Stimulated activated CD4-positive, alpha-beta T cell treated with anti-CD3 and anti-CD28 coated beads, Interleukin-1b, Interleukin-23, amount 100 ng/mL, for 4 hours (primary cell): Measurements from ENCODE around the gene ZNF292.
"Not testable (repeated sequence)": the region's sequence is repeated elsewhere in the genome, so short reads cannot be mapped to it uniquely, and the experiment has no call there.

Source experiments
- DNase-seq, 2 donors: peaks; one replicate each; pipeline ENCODE4 v3.0.0-alpha.2; 2020; ENCODE audit warnings: low read depth in 2 of 2

The ZNF292 gene

GRCh38 chr6:87274660-87275274, 119.4 kb downstream of the ZNF292 start:
- no peak for DNase-seq

GRCh38 chr6:87276624-87277023, 121.3 kb downstream of the ZNF292 start:
- no peak for DNase-seq

DNA sequence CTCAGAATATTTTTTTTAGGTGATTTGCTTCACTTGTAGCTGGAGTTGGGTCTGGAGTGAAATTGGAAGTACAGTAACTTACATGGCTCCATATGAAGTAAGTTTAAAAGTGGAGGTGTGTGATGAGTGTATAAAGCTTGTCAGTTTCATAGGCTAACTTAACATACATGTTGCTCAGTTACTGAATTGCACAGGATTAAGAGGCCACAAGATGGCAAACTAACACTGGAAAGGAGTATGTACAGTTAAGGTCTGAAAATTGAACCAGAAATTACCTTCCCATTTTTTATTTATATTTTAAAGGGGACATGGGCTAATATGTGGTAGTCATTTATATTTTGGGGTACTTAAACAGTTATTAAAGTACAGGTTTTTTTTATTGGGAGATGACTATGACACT, 121.8 kb downstream of the ZNF292 start:
- no peak for DNase-seq

DNA sequence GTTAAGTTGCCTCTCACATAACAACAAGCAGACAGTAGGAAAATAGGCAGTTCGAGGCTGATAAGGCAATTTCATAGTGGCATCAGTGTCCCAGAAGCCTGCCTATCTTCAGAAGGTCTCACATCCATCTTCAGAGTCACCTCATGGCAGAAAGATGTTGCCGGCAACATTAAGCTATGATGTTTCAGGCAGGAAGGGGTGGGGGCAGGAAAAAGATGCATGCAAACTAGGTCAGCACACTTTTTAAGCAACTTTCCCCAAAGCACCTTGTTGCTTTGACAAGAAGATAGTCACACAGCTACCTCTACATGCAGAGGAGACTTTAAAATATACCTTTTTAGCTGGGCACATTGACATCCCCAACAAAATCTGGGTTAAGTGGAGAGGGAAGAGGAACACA, 123.8 kb downstream of the ZNF292 start:
- no peak for DNase-seq

- no peak for DNase-seq
These were observed 126.1 kb downstream of the ZNF292 start for GRCh38 chr6:87281426-87281825.

GRCh38 chr6:87282743-87283142, 127.4 kb downstream of the ZNF292 start:
- DNase-seq: no peak

DNA sequence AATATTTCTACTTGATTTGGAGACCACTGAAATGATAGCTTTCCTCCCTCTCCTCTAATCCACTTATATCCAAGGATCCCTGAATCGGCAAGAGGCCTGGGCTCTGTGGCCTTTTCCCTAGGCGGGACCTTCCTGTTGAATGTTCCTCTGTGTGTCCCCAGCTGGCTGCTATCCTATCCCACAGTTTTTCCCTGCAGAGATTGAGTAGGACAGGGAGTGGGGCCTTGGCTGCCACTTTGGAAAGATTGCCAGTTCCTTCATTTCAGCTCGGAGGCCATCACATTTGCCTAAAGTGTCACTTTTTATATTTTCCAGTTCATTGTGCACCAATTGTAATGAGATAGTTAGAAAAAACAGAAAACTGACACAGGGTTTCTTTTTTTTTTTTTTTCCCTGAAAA, 128.1 kb downstream of the ZNF292 start:
- DNase-seq: no peak

DNA sequence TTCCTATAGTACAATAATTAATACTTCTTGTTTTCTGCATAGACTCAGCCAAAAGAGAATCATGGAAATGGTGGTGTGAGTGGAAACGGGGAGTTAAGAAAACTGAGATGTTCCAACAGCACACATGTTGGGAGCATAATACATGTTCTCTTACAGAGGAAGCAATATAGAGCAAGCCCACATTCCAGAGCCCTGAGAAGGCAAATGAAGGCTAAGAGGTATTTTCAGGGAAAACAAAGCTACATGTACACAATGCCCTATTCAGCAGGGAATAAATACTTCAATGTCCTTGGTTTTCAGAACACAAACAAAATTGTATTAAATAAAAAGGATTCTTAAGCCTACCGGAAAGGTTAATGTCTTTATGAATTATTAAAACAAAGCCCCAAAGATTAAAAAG, 131.9 kb downstream of the ZNF292 start:
- no peak for DNase-seq

GRCh38 chr6:87289571-87289970, 134.2 kb downstream of the ZNF292 start:
- no peak for DNase-seq

GRCh38 chr6:87291883-87292282, 136.5 kb downstream of the ZNF292 start:
- no peak for DNase-seq

- DNase-seq: no peak
These were observed 138.2 kb downstream of the ZNF292 start for GRCh38 chr6:87293526-87293925.

GRCh38 chr6:87297119-87297518, 141.8 kb downstream of the ZNF292 start:
- DNase-seq: no peak

- DNase-seq: not testable (repeated sequence)
These were observed 145.9 kb downstream of the ZNF292 start for GRCh38 chr6:87301277-87301676.

GRCh38 chr6:87308970-87309369, 153.6 kb downstream of the ZNF292 start:
- DNase-seq: no peak

- no peak for DNase-seq
These were observed 157.5 kb downstream of the ZNF292 start for GRCh38 chr6:87312860-87313259.
